Hematopoietic multipotent progenitor cell treated with erythropoietin and hydrocortisone succinate and interleukin-3 and kit ligand, for 4 days (in vitro differentiated cells): Measurements from ENCODE around the gene INMT.
"Not testable (repeated sequence)": the region's sequence is repeated elsewhere in the genome, so short reads cannot be mapped to it uniquely, and the experiment has no call there.

ENCODE experiments used
- DNase-seq: peaks from one replicate; pipeline ENCODE4 v3.0.0-alpha.2; 2015

Gene INMT

GRCh38 chr7:30751696-30752273 is at the start of gene INMT:
Gene INMT, plus strand, starts transcription at chr7:30752135. Its CDS starts 16 bp downstream, at chr7:30752151.
- no peak for DNase-seq

DNA sequence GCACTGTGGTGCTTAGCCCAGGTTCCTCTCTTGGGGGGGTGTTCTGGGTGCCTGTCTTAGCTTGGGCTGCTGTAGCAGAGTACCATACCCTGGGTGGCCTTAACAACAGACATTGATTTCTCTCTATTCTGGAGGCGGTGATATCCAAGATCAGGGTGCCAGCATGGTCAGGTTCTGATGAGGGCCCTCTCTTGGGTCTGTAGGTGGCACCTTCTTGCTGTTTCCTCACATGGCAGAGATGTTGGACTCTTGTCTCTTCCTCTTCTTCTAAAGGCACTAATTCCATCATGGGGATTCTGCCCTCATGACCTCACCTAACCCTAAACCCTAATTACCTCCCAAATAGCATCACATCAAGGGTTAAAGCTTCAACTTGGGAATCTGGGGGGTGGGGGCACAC is 49.7 kb upstream of the INMT start:
- DNase-seq = peak; percentile 58

- no peak for DNase-seq
Measured at GRCh38 chr7:30703756-30704155, 48.2 kb upstream of the INMT start.

- DNase-seq = no peak
Measured at GRCh38 chr7:30705008-30705407, 46.9 kb upstream of the INMT start.

DNA sequence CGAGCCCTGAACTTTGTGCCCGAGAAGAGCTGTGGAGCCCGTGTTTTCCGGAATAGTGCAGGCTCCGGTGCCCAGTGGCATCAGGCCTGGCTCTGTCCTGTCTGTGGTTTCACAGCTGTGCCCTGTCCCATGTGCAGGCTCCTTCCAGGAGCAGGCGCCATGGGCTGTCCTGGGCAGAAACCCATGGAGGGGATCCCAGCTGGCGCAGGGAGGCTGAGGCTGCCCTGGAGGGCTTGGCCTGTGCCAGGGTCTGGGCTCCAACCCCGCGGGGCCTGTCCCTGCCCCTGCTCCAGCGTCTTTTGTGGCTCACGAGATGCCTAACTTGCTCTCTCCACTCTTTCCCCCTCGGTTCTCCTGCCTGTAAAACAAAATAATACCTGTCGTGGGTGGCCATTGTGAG is 46.3 kb upstream of the INMT start:
- DNase-seq = no peak

DNA sequence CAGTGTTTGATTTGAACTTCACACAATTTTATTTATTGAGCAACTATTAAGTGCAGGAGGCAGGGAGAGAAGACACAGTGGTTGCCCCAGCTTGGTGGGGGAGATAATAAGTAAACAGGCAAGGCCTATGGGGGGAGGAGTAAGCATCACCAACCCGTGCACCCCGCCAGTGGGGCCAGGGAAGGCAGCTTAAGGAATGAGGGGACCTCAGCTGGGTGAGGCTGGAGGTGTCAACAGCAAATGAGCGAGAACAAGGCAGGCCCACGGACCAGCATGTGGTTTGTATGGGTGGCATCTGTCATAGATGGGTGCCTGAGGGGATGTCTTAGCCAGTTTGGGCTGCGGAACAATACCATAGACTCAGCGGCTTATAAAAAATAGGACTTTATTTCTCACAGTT is 45.6 kb upstream of the INMT start:
- no peak for DNase-seq

- no peak for DNase-seq
Measured at GRCh38 chr7:30706908-30707307, 45.0 kb upstream of the INMT start.

- no peak for DNase-seq
Measured at GRCh38 chr7:30707391-30708357, 44.3 kb upstream of the INMT start.

- DNase-seq = no peak
Measured at GRCh38 chr7:30708412-30708811, 43.5 kb upstream of the INMT start.

GRCh38 chr7:30708983-30709382 is 43.0 kb upstream of the INMT start:
- DNase-seq = no peak

DNA sequence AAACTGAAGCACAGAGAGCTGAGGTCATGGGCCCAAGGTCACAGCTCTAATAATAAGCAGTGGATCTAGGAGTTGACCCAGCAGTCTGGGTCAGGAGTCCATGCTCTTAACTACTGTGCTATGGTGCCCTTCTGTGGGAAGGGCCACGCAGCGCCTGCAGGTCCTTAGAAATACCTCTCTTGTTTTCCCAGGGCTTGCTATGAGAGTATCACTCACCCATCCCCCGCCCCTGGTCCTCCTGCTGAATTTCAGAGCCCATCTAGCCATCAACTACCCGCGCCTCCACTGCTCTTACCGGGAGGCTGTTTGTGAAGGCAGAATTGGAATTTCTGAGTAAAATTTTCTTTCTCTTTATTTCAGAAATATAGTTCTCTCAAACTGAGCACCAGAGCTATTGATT is 42.4 kb upstream of the INMT start:
- no peak for DNase-seq

- DNase-seq = no peak
Measured at GRCh38 chr7:30710669-30711068, 41.3 kb upstream of the INMT start.

- no peak for DNase-seq
Measured at GRCh38 chr7:30713392-30713791, 38.5 kb upstream of the INMT start.

GRCh38 chr7:30714129-30714528 is 37.8 kb upstream of the INMT start:
- no peak for DNase-seq

DNA sequence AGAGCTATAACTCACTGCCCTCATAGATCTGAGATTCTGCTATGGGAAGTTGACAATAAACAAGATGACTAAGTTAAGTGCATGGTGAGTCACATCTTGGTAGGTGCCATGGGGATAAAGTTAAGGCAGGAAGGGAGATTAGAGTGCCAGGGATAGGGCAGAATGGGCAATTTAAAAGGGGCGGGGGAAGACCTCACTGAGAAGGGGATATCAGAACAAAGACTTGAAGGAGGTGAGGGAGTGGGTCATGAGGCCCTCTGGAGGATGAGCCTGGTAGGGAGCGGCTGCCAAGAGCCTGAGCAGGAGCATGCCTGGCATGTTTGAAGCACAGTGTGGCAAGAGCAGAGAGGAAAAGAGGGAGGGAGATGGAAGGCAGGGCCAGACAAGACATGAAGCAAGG is 34.8 kb upstream of the INMT start:
- DNase-seq = peak; percentile 7

DNA sequence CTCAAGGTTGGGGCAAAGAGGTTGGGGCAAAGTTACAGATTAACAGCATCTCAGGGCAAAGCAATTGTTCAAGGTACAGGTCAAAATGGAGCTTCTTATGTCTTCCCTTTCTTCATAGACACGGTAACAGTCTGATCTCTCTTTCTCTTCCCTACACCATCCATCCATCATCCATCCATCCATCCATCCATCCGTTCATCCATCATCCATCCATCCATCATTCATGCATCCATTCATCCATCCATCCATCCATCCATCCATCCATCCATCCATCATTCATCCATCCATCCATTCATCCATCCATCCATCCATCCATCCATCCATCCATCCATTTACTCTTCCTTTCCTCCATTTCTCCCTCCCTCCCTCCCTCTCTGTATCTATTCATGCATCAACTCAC is 32.5 kb upstream of the INMT start:
- DNase-seq = not testable (repeated sequence)

DNA sequence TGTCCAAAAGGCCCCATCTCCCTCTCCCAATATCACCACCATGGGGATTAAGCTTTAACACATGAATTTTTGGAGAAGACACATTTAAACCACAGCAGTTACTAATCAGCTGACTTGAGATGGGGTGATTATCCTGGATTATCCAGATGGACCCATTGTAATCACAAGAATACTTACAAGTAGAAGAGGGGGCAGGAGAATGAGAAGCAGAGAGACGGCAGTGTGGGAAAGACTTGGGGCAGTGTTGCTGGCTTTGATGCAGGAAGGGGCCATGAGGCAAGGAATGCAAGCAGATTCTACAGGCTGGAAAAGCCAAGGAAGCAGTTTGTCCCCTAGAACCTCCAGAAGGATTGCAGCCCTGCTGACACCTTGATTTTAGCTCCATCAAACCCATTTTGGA is 30.7 kb upstream of the INMT start:
- DNase-seq = no peak

GRCh38 chr7:30722187-30722586 is 29.7 kb upstream of the INMT start:
- no peak for DNase-seq

DNA sequence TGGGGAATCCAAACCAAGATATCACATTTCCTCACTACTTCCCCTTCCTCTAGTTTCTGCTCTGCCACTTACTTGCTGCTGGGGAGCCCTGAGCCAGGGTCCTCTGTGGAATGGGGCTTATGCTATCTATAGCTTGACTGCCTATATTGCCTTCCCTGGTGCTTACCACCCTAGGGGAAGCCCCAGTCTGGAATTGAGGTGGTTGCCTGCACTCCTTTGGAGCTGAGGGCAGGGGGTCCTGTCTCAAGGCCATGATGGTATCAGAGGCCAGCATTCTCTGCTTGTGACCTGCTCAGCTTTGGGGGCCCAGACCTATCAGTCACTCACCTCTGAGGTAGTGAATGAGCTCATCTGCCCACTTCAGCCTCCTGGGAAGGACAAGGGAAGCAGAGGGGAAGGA is 29.3 kb upstream of the INMT start:
- no peak for DNase-seq

- no peak for DNase-seq
Measured at GRCh38 chr7:30723776-30724175, 28.2 kb upstream of the INMT start.

DNA sequence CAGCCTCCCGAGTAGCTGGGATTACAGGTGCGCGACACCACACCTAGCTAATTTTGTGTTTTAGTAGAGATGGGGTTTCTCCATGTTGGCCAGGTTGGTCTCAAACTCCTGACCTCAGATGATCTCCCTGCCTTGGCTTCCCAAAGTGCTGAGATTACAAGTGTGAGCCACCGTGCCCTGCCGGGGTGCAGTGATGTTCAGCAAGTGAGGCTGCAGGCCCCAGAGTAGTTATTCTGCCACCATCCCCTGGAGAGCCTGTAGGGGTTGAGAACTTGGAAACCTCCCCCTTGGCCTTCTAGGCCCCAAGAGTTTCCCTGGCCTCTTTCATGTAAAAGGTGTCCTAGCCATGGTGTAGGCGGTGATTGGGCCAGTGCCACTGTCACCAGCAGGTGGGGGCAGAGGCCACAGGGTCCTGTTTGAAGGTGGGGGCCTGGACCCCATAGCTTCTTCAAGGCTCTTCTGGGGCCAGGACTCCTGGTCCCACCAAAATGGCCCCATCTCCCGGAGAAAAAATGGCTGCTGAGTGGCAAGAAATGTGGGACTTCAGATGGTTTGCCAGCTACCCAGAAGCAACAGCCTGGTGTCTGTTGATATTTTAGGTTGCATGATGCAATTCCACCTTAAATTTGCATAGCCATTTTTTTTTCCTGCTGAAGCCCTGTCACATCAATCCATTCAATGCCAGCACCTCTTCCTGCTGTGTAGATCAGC is 25.5 kb upstream of the INMT start:
- no peak for DNase-seq

GRCh38 chr7:30727061-30727945 is 24.6 kb upstream of the INMT start:
- peak; percentile 77 for DNase-seq

DNA sequence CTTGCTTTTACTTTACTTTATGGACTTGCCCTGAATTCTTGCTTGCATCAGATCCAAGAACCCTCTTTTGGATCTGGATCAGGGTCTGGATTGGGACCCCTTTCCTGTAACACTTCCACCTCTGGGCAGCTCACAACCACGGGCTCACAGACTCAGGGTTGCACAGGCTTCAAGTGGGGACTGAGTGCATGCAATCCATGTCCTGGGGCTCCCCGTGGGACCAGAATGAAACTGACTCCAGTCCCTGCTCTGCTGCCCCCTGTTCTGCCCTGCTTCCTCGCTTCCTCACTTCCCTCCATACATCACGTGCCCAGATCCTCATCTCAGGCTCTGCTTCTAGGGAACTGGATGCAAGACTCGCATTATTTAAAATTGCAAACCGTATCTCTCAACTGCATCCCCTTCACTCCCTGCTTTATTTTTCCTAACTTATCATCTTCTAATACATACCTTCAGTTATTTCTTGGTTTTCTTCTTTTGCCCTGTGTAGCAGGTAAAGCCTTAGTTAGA is 23.3 kb upstream of the INMT start:
- no peak for DNase-seq
